SKM-1 treated with dmso at 0.1 percent for 144 hours (cell line): Measurements from ENCODE around the gene SLIT1.

ENCODE experiments used
- DNase-seq: peaks from one replicate; lab custom pipeline; 2025; ENCODE audit not compliant: unreplicated experiment; lab: John Stamatoyannopoulos, UW

SLIT1 gene

DNA sequence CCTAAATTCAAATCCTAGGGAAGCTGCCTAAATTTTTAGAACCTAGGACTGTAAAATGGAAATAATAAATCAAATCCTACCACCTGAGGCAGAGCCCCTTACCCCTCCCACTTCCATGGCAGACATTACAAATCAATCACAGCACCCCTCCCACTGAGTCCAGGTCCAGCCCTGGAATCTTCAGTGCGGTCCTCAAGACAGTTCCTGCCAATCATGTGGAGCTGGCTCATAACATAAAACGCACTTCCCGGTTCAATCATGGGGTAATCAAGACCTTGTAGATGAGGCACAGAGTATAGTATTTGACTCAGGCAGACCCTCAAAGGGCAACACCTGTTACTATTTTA is 157.0 kb downstream of the SLIT1 start:
- DNase-seq, result no peak

GRCh38 chr10:97028126-97028831 is 157.5 kb downstream of the SLIT1 start:
- DNase-seq, result no peak

DNA sequence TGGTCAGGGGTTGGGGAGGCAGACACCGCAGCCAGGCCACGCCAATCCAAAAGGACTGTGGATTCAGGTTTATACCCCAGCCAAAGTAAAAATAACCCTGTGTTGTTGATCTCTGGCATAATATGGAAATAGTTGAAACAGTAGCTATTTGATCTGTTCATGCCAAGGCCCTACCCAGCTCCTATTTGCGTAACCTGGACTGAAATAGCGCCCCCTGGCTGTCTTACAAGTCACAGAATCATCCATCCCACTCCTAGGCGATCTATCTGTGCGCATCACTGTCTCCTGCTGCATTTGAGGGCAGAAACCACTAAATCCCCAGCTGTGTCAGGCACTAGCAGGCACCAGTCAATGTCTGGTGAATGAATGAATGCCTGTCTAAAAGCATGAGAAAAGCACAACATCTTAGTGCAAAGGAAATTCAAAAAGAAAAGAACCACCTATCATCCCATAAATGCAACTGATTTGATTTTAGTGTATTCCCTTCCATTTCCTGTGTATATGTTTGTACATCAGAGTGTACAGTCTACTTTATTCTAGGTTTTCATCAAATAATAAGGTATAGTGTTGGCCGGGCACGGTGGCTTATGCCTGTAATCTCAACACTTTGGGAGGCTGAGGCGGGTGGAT is 160.0 kb downstream of the SLIT1 start:
- DNase-seq, result peak; percentile 53

DNA sequence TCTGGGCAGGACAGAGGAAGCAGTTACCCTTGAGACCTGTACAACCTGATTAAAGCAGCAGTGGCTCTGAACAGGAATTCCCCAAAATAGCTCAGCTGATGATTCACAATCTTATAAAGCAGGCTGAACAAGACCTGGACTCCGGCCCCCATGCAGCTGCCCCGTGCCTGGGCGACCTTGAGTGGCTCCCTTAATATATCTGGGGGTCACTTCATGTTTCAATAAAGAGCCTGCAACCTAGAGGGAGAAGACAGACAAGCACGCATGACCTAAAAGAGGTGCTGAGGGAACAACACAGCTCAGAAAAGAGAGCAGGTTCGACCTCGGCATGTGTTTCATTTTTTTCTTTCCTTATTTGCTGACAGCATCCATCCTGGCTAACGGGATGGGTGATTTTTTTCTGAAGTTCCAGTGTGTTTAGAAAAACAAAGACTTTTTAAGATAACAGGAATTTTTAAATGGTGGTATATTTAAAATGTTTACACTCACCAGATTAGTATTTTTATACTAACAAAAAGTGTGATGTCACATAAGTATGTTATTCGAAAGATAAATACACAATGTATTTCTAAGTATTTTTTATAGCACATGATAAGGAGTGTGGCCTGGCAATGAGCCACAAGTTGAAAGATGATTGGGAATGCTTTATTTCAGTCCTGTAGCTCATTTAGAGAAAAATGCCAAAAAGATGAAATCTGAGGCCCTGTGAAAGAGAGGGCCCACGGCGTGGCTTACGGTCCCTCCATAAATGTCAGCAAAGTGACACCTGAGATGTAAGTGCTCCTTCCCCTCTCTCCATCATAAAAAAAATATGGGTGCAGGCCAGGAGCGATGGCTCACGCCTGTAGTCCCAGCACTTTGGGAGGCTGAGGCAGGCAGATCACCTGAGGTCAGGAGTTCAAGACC is 161.3 kb downstream of the SLIT1 start:
- no peak for DNase-seq

GRCh38 chr10:97023401-97024167 is 162.2 kb downstream of the SLIT1 start:
- DNase-seq, result no peak

DNA sequence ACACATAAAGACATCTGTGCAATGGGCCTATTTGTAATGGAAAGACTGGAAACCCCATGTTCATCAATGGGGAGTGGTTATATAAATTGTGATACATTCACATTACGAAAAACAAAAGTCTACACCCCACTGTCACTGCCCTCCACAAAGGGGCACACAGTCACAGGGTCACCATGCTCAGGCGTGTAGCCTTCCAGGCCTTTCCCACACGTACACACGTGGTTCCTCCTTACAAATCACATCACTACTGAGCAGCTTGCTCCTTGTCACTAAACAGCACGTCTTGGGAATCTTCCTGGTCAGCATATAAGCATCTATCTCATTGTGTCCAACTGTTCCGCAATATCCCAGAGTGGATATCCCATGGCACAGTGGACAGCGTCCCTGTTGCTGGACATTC is 163.1 kb downstream of the SLIT1 start:
- DNase-seq, result no peak

DNA sequence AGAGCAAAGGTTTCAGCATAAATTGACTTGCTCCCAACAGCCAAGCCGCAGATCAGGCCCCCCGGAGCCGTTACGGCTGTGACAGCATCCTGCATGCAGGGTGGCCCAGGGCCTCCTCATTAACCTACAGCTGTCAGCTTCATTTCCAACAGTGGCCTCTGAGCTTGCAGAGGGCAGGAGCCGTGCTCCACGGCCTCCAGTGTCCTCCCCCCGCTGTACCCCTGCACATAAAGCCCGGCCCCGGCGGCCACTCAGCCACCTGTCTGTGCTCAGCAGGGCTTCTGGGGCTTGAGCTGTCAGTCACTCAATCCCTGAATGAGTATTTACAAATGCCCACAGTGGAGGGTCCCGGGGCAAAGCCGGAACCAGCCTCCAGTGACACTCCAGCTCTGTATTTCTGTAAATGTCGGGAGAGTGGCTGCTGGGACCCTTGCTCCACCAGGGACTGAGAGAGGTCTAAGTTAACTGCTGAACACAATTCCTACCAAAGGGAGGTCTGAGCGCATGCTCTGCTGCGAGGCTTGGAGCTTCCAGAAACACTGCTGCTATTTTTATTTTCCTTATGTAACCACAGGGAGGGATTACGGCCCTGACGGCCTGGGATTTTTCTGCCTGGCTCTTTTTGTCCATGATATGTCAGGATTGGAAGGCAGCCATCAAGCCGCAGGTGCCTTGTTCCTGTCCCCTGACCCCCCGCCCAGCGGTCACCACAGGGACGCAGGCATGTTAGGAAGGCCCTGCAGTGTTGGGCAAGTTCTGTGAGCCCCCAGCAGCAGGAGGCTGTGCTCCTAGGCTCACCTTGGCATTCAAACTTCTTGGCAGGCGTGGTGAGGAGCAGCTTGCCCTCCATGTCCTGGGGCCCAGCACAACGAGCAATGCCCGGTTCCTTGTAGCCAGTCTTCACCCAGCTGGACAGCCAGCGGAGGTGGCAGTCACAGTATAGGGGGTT is 165.0 kb downstream of the SLIT1 start:
- DNase-seq, result no peak

- no peak for DNase-seq
Measured at GRCh38 chr10:97019213-97019844, 166.4 kb downstream of the SLIT1 start.

GRCh38 chr10:97018251-97019212 is 167.2 kb downstream of the SLIT1 start:
- no peak for DNase-seq

- DNase-seq, result no peak
Measured at GRCh38 chr10:97017474-97017903, 168.3 kb downstream of the SLIT1 start.

DNA sequence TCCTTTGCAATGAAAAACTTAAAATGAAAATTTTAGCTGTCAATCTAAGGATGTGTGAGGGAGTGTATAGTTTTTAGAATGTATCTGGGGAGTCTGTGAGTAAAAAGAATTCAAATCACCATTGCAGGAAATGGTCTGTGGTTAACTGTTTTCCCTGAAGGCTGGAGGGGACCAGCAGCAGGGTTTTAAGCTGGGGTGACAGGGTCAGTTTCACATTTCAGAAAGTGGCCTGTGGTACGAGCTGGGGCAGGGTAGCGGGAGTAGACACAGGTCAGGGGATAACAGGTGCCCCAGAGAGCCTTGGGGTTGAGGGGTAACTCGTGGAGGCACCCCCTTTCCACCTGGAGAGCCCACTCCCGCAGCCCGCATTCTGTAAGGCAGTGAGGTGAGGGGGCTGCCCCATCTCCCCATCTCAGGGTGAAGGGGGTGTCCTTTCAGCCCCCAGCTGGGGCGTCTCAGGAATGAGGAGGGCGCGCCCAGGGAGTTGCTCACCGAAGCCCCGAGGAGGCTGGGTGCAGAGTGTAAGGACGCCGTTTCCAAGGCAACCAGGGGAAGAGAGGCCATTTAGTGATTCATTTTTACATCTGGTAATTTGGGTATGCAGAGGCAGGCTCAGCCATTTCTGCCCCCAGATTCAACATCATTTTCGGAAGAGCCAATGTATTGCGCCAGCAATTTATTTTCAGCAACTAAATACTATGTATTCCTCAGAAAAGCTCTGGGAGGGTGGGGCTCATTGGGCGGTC is 168.9 kb downstream of the SLIT1 start:
- no peak for DNase-seq

DNA sequence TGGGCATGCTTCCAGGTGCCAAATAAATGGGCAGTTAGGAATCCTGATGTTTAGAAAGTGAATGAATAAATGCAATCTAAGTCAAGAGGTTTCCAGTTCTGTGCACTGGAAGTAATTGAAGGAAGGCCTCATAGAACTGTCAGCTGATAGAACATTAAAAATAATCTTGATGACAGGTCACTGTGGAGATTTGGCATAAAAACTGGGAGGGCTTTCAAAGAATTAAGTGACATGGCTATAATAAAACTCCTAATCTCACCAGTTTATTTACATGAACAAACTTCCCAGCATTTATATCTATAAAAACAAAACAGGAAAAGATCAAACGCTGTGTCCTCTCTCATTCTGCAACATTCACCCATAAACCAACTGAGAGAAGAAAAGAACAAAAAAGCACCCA is 170.5 kb downstream of the SLIT1 start:
- DNase-seq, result no peak

GRCh38 chr10:97013983-97014382 is 171.8 kb downstream of the SLIT1 start:
- DNase-seq, result no peak

GRCh38 chr10:97013568-97013967 is 172.2 kb downstream of the SLIT1 start:
- DNase-seq, result no peak

- no peak for DNase-seq
Measured at GRCh38 chr10:97012470-97012869, 173.3 kb downstream of the SLIT1 start.

- no peak for DNase-seq
Measured at GRCh38 chr10:97011397-97011796, 174.4 kb downstream of the SLIT1 start.

DNA sequence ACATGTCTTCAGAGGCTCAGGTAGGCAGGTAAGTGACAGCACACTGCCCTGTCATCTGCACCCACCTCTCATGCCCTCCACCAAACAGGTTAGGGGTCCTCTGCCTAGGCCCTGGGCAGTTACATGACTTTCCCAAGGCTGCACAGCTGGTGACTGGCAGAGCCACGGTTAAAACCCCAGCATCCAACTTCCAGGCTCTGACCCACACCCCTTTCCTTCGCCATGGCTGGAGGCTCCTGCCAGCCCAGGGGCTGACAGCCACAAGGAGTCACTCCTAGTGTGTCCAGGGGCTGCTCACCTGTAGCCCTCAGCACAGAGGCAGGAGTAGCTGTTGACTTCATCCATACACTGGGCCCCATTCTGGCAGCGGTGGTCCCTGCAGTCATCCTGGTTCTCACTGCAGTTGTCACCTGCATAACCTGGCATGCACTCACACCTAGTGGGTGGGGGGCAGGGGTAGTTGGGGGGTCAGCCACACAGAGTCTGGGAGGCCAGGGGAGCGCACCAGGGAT is 175.0 kb downstream of the SLIT1 start:
- DNase-seq, result no peak

DNA sequence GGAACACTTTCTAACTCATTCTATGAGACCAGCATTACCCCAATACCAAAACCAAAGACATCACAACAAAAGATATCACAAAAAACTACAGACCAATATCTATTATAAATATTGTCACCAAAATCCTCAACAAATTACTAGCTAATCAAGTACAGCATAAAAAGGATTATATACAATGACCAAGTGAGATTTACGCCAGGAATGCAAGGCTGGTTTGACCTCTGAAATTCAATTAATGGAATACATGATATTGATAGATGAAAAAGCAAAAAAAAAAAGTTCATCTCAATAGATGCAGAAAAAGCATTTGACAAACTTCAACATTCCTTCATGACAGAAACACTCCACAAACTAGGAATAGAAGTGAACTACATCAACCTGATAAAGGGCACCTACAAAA is 178.3 kb downstream of the SLIT1 start:
- DNase-seq, result no peak
